Suprapubic skin (tissue), 3 donors: Measurements from ENCODE around the gene PRM2.

Experiments used
- CTCF ChIP-seq, 2 donors: fragments of 200-600 bp in 1 of 2; fragments of 450-650 bp in 1 of 2; sonication (generic) in 1 of 2; IDR thresholded peaks; one replicate each; pipeline ENCODE4 v1.5.1; 2016 to 2019; ENCODE audit warnings: antibody characterized with exemption in 2 of 2, mild to moderate bottlenecking in 1 of 2, moderate library complexity in 1 of 2
- EP300 ChIP-seq: sonication (generic); formaldehyde crosslinking; IDR thresholded peaks from one replicate; pipeline ENCODE4 v1.6.1; 2017; ENCODE audit warnings: antibody characterized with exemption
- POLR2A ChIP-seq, 2 donors: fragments of 450-650 bp; IDR thresholded peaks; one replicate each; pipeline ENCODE4 v1.6.1; 2017; ENCODE audit warnings: antibody characterized with exemption in 2 of 2, mild to moderate bottlenecking in 2 of 2, moderate library complexity in 2 of 2

- TF ChIP-seq CTCF (IDR thresholded peaks at IDR 0.05) (no peak), EP300 (no peak), POLR2A (IDR thresholded peaks at IDR 0.05) (no peak)
Measured at GRCh38 chr16:11319529-11320146, 43.4 kb upstream of the PRM2 start.
